GM12892 (cell line): ENCODE results near the gene OR5V1.
"Not testable (repeated sequence)": the region's sequence is repeated elsewhere in the genome, so short reads cannot be mapped to it uniquely, and the experiment has no call there.

Experiments used
- DNase-seq: peaks from one replicate; pipeline ENCODE4 v3.0.0; 2011; ENCODE audit not compliant: insufficient read length
- FAIRE-seq: peaks from 2 replicates; lab custom pipeline; 2011; peaks lifted over from hg19 to GRCh38; lab: Jason Lieb, UNC
- POLR2A ChIP-seq: IDR thresholded peaks from 2 replicates; pipeline ENCODE4 v1.6.1; 2011; ENCODE audit warnings: low read depth, low read length, control low read depth
- POLR2AphosphoS5 ChIP-seq: IDR thresholded peaks from 2 replicates; pipeline ENCODE4 v1.6.1; 2011; ENCODE audit warnings: low read depth, low read length, control low read depth
- TAF1 ChIP-seq: IDR thresholded peaks from 2 replicates; pipeline ENCODE4 v1.6.1; 2011; ENCODE audit warnings: low read depth, mild to moderate bottlenecking, control low read depth, low read length, borderline replicate concordance

The OR5V1 gene

DNA sequence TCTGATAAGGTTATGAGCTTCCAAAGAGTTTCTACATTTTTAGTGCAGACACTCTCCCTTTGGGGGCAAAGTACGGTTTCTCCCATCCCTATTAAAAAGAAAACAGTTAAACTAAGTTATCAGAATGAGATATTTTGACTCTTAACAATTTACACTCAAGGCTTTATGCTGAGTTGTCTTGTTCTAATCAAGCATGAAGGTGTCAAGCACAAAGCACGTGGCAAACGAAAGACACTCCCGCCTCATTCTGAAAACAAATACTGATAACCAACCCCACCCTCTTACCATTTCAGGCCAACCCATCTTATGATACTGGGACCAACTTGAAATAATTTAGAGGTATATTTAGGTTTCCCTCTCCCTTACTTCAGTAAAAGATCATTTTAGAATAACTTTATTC is 42.9 kb downstream of the OR5V1 start:
- no peak for FAIRE-seq

DNA sequence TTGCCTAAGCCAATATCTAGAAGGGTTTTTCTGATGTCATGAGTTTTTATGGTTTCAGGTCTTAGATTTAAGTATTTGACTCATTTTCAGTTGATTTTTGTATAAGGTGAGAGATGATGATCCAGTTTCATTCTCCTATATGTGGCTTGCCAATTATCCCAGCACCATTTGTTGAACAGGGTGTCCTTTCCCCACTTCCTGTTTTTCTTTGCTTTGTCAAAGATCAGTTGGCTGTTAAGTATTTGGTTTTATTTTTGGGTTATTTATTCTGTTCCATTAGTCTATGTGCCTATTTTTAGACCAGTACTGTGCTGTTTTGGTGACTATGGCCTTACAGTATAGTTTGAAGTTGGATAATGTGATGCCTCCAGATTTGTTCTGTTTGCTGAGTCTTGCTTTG is 45.3 kb downstream of the OR5V1 start:
- not testable (repeated sequence) for FAIRE-seq, DNase-seq

More for the DNA sequence above, 42.9 kb downstream of the OR5V1 start:
- no peak for TF ChIP-seq TAF1
- no peak for TF ChIP-seq POLR2AphosphoS5
- TF ChIP-seq POLR2A, result no peak
- no peak for DNase-seq

GRCh38 chr6:29319931-29320330 is 48.7 kb downstream of the OR5V1 start:
- no peak for TF ChIP-seq TAF1
- no peak for TF ChIP-seq POLR2A
- TF ChIP-seq POLR2AphosphoS5, result no peak
- FAIRE-seq (no peak), DNase-seq (no peak)
